H9 (cell line): ENCODE data around the gene MSMB. TPM values are rescaled to one million over a fixed set of nuclear protein-coding genes. Genes with fewer than 3 reads are reported as not detected.
"Not testable (repeated sequence)": the region's sequence is repeated elsewhere in the genome, so short reads cannot be mapped to it uniquely, and the experiment has no call there.

Experiments
- DNase-seq: peaks from one replicate; pipeline ENCODE4 v3.0.0-alpha.2; 2017
- H2AFZ ChIP-seq: one replicate; pipeline ENCODE4 v1.6.1; 2013; ENCODE audit warnings: mild to moderate bottlenecking, low read length, control low read depth, moderate library complexity
- H2AK5ac ChIP-seq: 2 replicates; pipeline ENCODE4 v1.6.1; 2013; ENCODE audit warnings: low read length, control low read depth, mixed read lengths; ENCODE audit not compliant: insufficient read length
- H2BK120ac ChIP-seq: one replicate; pipeline ENCODE4 v1.6.1; 2013; ENCODE audit warnings: low read depth, mild to moderate bottlenecking, low read length, control low read depth, inconsistent platforms; ENCODE audit not compliant: poor library complexity, severe bottlenecking
- H2BK12ac ChIP-seq: 2 replicates; pipeline ENCODE4 v1.6.1; 2013; ENCODE audit warnings: low read length, control low read depth, mixed read lengths, low read depth; ENCODE audit not compliant: insufficient read length
- H2BK15ac ChIP-seq: 2 replicates; pipeline ENCODE4 v1.6.1; 2013; ENCODE audit warnings: low read depth, low read length, control low read depth
- H2BK20ac ChIP-seq: one replicate; pipeline ENCODE4 v1.6.1; 2013; ENCODE audit warnings: low read depth, mild to moderate bottlenecking, low read length, control low read depth, inconsistent platforms; ENCODE audit not compliant: poor library complexity, severe bottlenecking
- H2BK5ac ChIP-seq: 2 replicates; pipeline ENCODE4 v1.6.1; 2013; ENCODE audit warnings: low read length, control low read depth, mixed read lengths; ENCODE audit not compliant: insufficient read length
- H3K14ac ChIP-seq: 2 replicates; pipeline ENCODE4 v1.6.1; 2013; ENCODE audit warnings: low read length, control low read depth; ENCODE audit not compliant: insufficient read depth
- H3K18ac ChIP-seq: 2 replicates; pipeline ENCODE4 v1.6.1; 2013; ENCODE audit warnings: low read depth, mild to moderate bottlenecking, mixed read lengths, low read length, control low read depth; ENCODE audit not compliant: insufficient read length
- H3K23ac ChIP-seq: 2 replicates; pipeline ENCODE4 v1.6.1; 2013; ENCODE audit warnings: low read length, control low read depth, mixed read lengths, low read depth; ENCODE audit not compliant: insufficient read length
- H3K23me2 ChIP-seq: 2 replicates; pipeline ENCODE4 v1.6.1; 2013; ENCODE audit warnings: low read depth, mild to moderate bottlenecking, mixed read lengths, low read length, control low read depth; ENCODE audit not compliant: insufficient read length, poor library complexity, severe bottlenecking
- H3K27ac ChIP-seq: 2 replicates; pipeline ENCODE4 v1.5.1; 2013; ENCODE audit warnings: low read length, control low read depth, mixed read lengths, low read depth; ENCODE audit not compliant: insufficient read length
- H3K27me3 ChIP-seq: 2 replicates; pipeline ENCODE4 v1.6.1; 2013; ENCODE audit warnings: low read length, control low read depth, inconsistent platforms; ENCODE audit not compliant: insufficient read depth
- H3K4ac ChIP-seq: 2 replicates; pipeline ENCODE4 v1.6.1; 2013; ENCODE audit warnings: low read depth, mild to moderate bottlenecking, control low read depth, inconsistent platforms, low read length, moderate library complexity
- H3K4me1 ChIP-seq: 2 replicates; pipeline ENCODE4 v1.6.1; 2013; ENCODE audit warnings: low read length, control low read depth, inconsistent platforms; ENCODE audit not compliant: insufficient read depth
- H3K4me2 ChIP-seq: 2 replicates; pipeline ENCODE4 v1.6.1; 2013; ENCODE audit warnings: low read length, control low read depth, mixed read lengths; ENCODE audit not compliant: insufficient read length, insufficient read depth
- H3K56ac ChIP-seq: 2 replicates; pipeline ENCODE4 v1.6.1; 2013; ENCODE audit warnings: low read depth, mild to moderate bottlenecking, mixed read lengths, low read length, control low read depth; ENCODE audit not compliant: insufficient read length
- H3K79me1 ChIP-seq: 2 replicates; pipeline ENCODE4 v1.6.1; 2013; ENCODE audit warnings: low read depth, mild to moderate bottlenecking, moderate library complexity, low read length, control low read depth, inconsistent platforms; ENCODE audit not compliant: insufficient read depth, poor library complexity, severe bottlenecking
- H3K79me2 ChIP-seq: 2 replicates; pipeline ENCODE4 v1.6.1; 2013; ENCODE audit warnings: low read length, control low read depth, inconsistent platforms; ENCODE audit not compliant: insufficient read depth
- H3K9ac ChIP-seq: 2 replicates; pipeline ENCODE4 v1.6.1; 2013; ENCODE audit warnings: low read length, control low read depth, mixed read lengths; ENCODE audit not compliant: insufficient read length; ENCODE audit errors: extremely low read depth
- H3K9me3 ChIP-seq: one replicate; pipeline ENCODE4 v1.6.1; 2013; ENCODE audit warnings: low read depth, low read length, inconsistent platforms; ENCODE audit not compliant: control insufficient read depth
- H3T11ph ChIP-seq: one replicate; pipeline ENCODE4 v1.6.1; 2013; ENCODE audit warnings: mild to moderate bottlenecking, low read length, control low read depth, inconsistent platforms
- H4K20me1 ChIP-seq: one replicate; pipeline ENCODE4 v1.6.1; 2013; ENCODE audit not compliant: control insufficient read depth, insufficient read length, insufficient read depth
- H4K5ac ChIP-seq: 2 replicates; pipeline ENCODE4 v1.6.1; 2013; ENCODE audit warnings: low read depth, mild to moderate bottlenecking, mixed read lengths, low read length, control low read depth; ENCODE audit not compliant: insufficient read length
- H4K8ac ChIP-seq: replicated peaks from 2 replicates; pipeline ENCODE4 v1.6.1; 2013; ENCODE audit warnings: low read length, control low read depth, mixed read lengths, low read depth; ENCODE audit not compliant: insufficient read length
- H4K91ac ChIP-seq: 2 replicates; pipeline ENCODE4 v1.6.1; 2013; ENCODE audit warnings: low read depth, mild to moderate bottlenecking, moderate library complexity, mixed read lengths, low read length, control low read depth; ENCODE audit not compliant: insufficient read length
- H3K27ac Mint-ChIP-seq, 3 experiments: 2 replicates in 2 of 3; 3 replicates in 1 of 3; pipeline ENCODE4 v1.8.0; 2020 to 2021; ENCODE audit warnings: mixed read lengths in 3 of 3, mild to moderate bottlenecking in 1 of 3, moderate library complexity in 1 of 3
- H3K27me3 Mint-ChIP-seq: 2 replicates; pipeline ENCODE4 v1.8.0; 2021; ENCODE audit warnings: low read depth, mild to moderate bottlenecking, moderate library complexity, mixed read lengths
- H3K36me3 Mint-ChIP-seq, 3 experiments: 2 replicates in 2 of 3; 3 replicates in 1 of 3; pipeline ENCODE4 v1.8.0; 2020 to 2021; ENCODE audit warnings: low read depth in 3 of 3, mixed read lengths in 3 of 3; ENCODE audit not compliant: insufficient read depth in 1 of 3
- H3K4me1 Mint-ChIP-seq, 2 experiments: 2 replicates each; pipeline ENCODE4 v1.8.0; 2020; ENCODE audit warnings: mixed read lengths in 2 of 2
- H3K4me3 Mint-ChIP-seq, 2 experiments: 2 replicates in 1 of 2; 3 replicates in 1 of 2; pipeline ENCODE4 v1.8.0; 2020 to 2021; ENCODE audit warnings: mild to moderate bottlenecking in 2 of 2, mixed read lengths in 2 of 2, moderate library complexity in 1 of 2
- H3K9me3 Mint-ChIP-seq, 2 experiments: 2 replicates in 1 of 2; 3 replicates in 1 of 2; pipeline ENCODE4 v1.8.0; 2020; ENCODE audit warnings: mild to moderate bottlenecking in 2 of 2, mixed read lengths in 2 of 2, moderate library complexity in 1 of 2
- WGBS: extraction: QIAGEN DNeasy Blood & Tissue Kit; methylation state at CpG from one replicate; pipeline ENCODE4 v1.1.7; 2013; ENCODE audit warnings: missing lambda C conversion rate, low lambda C conversion rate, mixed read lengths; ENCODE audit not compliant: insufficient read length; ENCODE audit errors: extremely low coverage; 5-methylcytosine and 5-hydroxymethylcytosine counted together
- total RNA-seq: library from RNA; stranded (reverse); gene quantifications from 2 replicates; pipeline ENCODE4 v1.2.1, GENCODE V29; 2021
- TF ChIP-seq, protein P1 (sequence below): fragments of 200-600 bp; sonication (generic); conservative IDR thresholded peaks from 3 replicates; pipeline ENCODE4 v1.8.0; 2021; ENCODE audit warnings: antibody characterized with exemption, mild to moderate bottlenecking

MSMB gene
- total RNA-seq, 1 experiment from 2014 or later, result not detected

DNA sequence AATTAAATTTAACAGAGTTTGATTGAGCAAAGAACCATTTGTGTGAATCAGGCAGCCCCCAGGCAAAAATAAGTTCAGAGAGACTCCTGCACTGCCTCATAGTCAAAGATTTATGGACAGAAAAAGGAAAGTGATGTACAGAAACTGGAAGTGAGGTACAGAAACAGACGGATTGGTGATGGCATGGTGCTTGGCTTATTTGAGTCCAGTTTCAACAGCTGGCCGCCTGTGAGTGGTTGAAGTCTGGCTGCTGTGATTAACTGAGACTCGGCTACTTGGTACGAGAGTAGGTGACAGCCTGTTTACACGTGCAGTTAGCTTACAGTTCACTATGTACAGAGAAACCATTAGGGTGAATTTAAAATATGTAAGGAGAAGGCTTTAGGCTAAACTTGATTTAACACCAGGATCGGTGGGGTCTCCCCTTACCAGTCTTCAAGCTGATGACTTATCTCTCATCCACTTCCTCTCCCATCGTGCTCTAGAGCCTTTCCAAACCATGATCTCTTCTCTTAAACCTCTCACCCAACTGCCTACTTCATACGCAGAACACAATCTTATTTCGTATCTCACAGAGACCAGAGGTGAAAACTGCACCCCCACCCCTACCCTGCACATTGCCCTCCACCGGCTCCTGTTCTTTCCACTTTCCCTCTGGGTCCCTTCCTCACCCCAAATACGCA is 5.0 kb upstream of the MSMB start:
- no peaks in the 10 kb centered on the region for H3K23me2 ChIP-seq
- no peak overlapping the region for H3K56ac ChIP-seq
- no peaks in the 10 kb centered on the region for H3K9me3 ChIP-seq
- no peaks in the 10 kb centered on the region; a peak in 1 of 5 replicates for H3K9me3 Mint-ChIP-seq
- peaks cover 13% of the 10 kb centered on the region; the same call in 1 of the 2 replicates for H3K4me1 ChIP-seq
- no CpG with 5 or more reads among the region's 11 CpGs for WGBS
- TF ChIP-seq, protein P1, sequence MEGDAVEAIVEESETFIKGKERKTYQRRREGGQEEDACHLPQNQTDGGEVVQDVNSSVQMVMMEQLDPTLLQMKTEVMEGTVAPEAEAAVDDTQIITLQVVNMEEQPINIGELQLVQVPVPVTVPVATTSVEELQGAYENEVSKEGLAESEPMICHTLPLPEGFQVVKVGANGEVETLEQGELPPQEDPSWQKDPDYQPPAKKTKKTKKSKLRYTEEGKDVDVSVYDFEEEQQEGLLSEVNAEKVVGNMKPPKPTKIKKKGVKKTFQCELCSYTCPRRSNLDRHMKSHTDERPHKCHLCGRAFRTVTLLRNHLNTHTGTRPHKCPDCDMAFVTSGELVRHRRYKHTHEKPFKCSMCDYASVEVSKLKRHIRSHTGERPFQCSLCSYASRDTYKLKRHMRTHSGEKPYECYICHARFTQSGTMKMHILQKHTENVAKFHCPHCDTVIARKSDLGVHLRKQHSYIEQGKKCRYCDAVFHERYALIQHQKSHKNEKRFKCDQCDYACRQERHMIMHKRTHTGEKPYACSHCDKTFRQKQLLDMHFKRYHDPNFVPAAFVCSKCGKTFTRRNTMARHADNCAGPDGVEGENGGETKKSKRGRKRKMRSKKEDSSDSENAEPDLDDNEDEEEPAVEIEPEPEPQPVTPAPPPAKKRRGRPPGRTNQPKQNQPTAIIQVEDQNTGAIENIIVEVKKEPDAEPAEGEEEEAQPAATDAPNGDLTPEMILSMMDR, result no peak
- no peak overlapping the region for H2BK12ac ChIP-seq
- no peak overlapping the region for H3K4me2 ChIP-seq
- H3K27ac ChIP-seq, result no peak overlapping the region
- H2AFZ ChIP-seq, result no peak overlapping the region
- no peak for DNase-seq
- H3K4me1 Mint-ChIP-seq, result peaks cover 44 to 51% of the 10 kb centered on the region in 2 experiments
- H3K27ac Mint-ChIP-seq, result peak overlapping the region in 1 of 3 experiments; percentile 11; a peak in 2 of 7 replicates
- H3K27me3 Mint-ChIP-seq, result peaks cover 6% of the 10 kb centered on the region
- no peak overlapping the region for H3K9ac ChIP-seq
- no peaks in the 10 kb centered on the region for H3K27me3 ChIP-seq
- H3K14ac ChIP-seq, result no peak overlapping the region
- H3K18ac ChIP-seq, result no peak overlapping the region
- H3K4me3 Mint-ChIP-seq, result no peak overlapping the region
- H3K79me1 ChIP-seq, result no peaks in the 10 kb centered on the region
- no peak overlapping the region for H3T11ph ChIP-seq
- H2BK5ac ChIP-seq, result no peak overlapping the region
- H4K5ac ChIP-seq, result no peak overlapping the region
- H2BK15ac ChIP-seq, result no peak overlapping the region
- H4K20me1 ChIP-seq, result no peaks in the 10 kb centered on the region
- H3K79me2 ChIP-seq, result no peaks in the 10 kb centered on the region
- no peaks in the 10 kb centered on the region for H3K36me3 Mint-ChIP-seq
- no peak overlapping the region for H4K8ac ChIP-seq
- no peak overlapping the region for H2AK5ac ChIP-seq
- H4K91ac ChIP-seq, result no peak overlapping the region
- H3K4ac ChIP-seq, result no peak overlapping the region
- no peak overlapping the region for H2BK120ac ChIP-seq
- H3K23ac ChIP-seq, result no peak overlapping the region
- no peak overlapping the region for H2BK20ac ChIP-seq

DNA sequence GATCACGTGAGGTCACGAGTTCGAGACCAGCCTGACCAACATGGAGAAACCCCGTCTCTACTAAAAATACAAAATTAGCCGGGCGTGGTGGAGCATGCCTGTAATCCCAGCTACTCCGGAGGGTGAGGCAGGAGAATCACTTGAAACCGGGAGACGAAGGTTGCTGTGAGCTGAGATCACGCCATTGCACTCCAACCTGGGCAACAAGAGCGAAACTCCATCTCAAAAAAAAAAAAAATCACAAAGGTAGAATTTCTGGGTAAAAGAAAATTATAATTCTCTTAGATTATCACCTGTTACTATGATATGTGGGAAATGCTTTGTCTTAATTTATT is 3.4 kb upstream of the MSMB start:
- H3K36me3 Mint-ChIP-seq, H2AK5ac ChIP-seq, H3K27ac ChIP-seq, H2AFZ ChIP-seq, DNase-seq, H3K18ac ChIP-seq, H3K14ac ChIP-seq, H3K9ac ChIP-seq, H3K79me2 ChIP-seq, H3K23me2 ChIP-seq, H3K4me2 ChIP-seq, H2BK20ac ChIP-seq, H2BK15ac ChIP-seq, H3K79me1 ChIP-seq, H4K5ac ChIP-seq, H3K9me3 ChIP-seq, H3K9me3 Mint-ChIP-seq, H4K91ac ChIP-seq, H3T11ph ChIP-seq, H2BK12ac ChIP-seq, H2BK5ac ChIP-seq, H3K56ac ChIP-seq, H3K27me3 ChIP-seq, H4K8ac ChIP-seq, H3K4me3 Mint-ChIP-seq, H3K27ac Mint-ChIP-seq, H4K20me1 ChIP-seq, H3K23ac ChIP-seq, H3K27me3 Mint-ChIP-seq, H2BK120ac ChIP-seq, H3K4ac ChIP-seq: not testable (repeated sequence)
- H3K4me1 Mint-ChIP-seq, result peaks cover 32 to 40% of the 10 kb centered on the region in 2 experiments
- H3K4me1 ChIP-seq, result peaks cover 13% of the 10 kb centered on the region; the same call in 1 of the 2 replicates
- no CpG with 5 or more reads among the region's 11 CpGs for WGBS
